DND-41 (cell line): ENCODE measurements around the gene IQCK.

ENCODE experiments used
- ATAC-seq: fragments of 200-7000 bp; cut with Tn5 transposase; 3 replicates; pipeline ENCODE4 v1.9.1; 2021; ENCODE audit warnings: low read depth; ENCODE audit not compliant: insufficient read depth
- DNase-seq: peaks from one replicate; pipeline ENCODE4 v3.0.0-alpha.2; 2020
- H2AFZ ChIP-seq: 2 replicates; pipeline ENCODE4 v1.6.0; 2012; ENCODE audit warnings: low read depth, low read length
- H3K27ac ChIP-seq: 2 replicates; pipeline ENCODE4 v1.5.1; 2012; ENCODE audit warnings: low read length, inconsistent platforms
- H3K27me3 ChIP-seq: fragments of 200-600 bp; sonication (generic); 2 replicates; pipeline ENCODE4 v1.6.0; 2012; ENCODE audit warnings: low read length, mild to moderate bottlenecking, inconsistent platforms; ENCODE audit not compliant: insufficient read depth, poor library complexity
- H3K36me3 ChIP-seq: 2 replicates; pipeline ENCODE4 v1.5.1; 2012; ENCODE audit warnings: low read length, inconsistent platforms; ENCODE audit not compliant: insufficient read depth
- H3K4me1 ChIP-seq: 2 replicates; pipeline ENCODE4 v1.5.1; 2012; ENCODE audit warnings: mild to moderate bottlenecking, low read length; ENCODE audit not compliant: insufficient read depth
- H3K4me2 ChIP-seq: 2 replicates; pipeline ENCODE4 v1.6.0; 2012; ENCODE audit warnings: mild to moderate bottlenecking, moderate library complexity, low read length, inconsistent platforms; ENCODE audit not compliant: insufficient read depth
- H3K4me3 ChIP-seq, 2 experiments: fragments of 200-600 bp in 1 of 2; shearing (Covaris generic) in 1 of 2; 2 replicates each; pipeline ENCODE4 v1.5.1; 2012 to 2016; ENCODE audit warnings: inconsistent platforms in 2 of 2, low read length in 2 of 2, mild to moderate bottlenecking in 2 of 2, low read depth in 1 of 2, moderate library complexity in 1 of 2
- H3K79me2 ChIP-seq: 2 replicates; pipeline ENCODE4 v1.6.0; 2012; ENCODE audit warnings: low read length, inconsistent platforms; ENCODE audit not compliant: insufficient read depth
- H3K9ac ChIP-seq: 2 replicates; pipeline ENCODE4 v1.6.0; 2012; ENCODE audit warnings: low read depth, mild to moderate bottlenecking, inconsistent platforms, low read length, moderate library complexity
- H3K9me3 ChIP-seq: 2 replicates; pipeline ENCODE4 v1.5.1; 2012; ENCODE audit warnings: low read length, moderate library complexity, mild to moderate bottlenecking, inconsistent platforms; ENCODE audit not compliant: insufficient read depth, severe bottlenecking
- H4K20me1 ChIP-seq: 2 replicates; pipeline ENCODE4 v1.6.0; 2012; ENCODE audit warnings: low read length; ENCODE audit not compliant: insufficient read depth
- EZH2 ChIP-seq: IDR thresholded peaks from 3 replicates; pipeline ENCODE4 v1.6.1; 2012; ENCODE audit warnings: borderline replicate concordance, low read depth, mild to moderate bottlenecking, moderate library complexity, low read length, inconsistent platforms; ENCODE audit not compliant: severe bottlenecking
- TF ChIP-seq, protein P1 (sequence below): IDR thresholded peaks from 2 replicates; pipeline ENCODE4 v1.5.1; 2012; ENCODE audit warnings: borderline replicate concordance, low read length, moderate library complexity, mild to moderate bottlenecking; ENCODE audit not compliant: poor library complexity, severe bottlenecking; ENCODE audit errors: extremely low read depth

The IQCK gene

GRCh38 chr16:19701091-19701490 is 17.0 kb upstream of the IQCK start:
- Histone ChIP-seq H3K9me3 (no peaks in the 10 kb centered on the region), H4K20me1 (peaks cover 70% of the 10 kb centered on the region)
- no peak for ATAC-seq

DNA sequence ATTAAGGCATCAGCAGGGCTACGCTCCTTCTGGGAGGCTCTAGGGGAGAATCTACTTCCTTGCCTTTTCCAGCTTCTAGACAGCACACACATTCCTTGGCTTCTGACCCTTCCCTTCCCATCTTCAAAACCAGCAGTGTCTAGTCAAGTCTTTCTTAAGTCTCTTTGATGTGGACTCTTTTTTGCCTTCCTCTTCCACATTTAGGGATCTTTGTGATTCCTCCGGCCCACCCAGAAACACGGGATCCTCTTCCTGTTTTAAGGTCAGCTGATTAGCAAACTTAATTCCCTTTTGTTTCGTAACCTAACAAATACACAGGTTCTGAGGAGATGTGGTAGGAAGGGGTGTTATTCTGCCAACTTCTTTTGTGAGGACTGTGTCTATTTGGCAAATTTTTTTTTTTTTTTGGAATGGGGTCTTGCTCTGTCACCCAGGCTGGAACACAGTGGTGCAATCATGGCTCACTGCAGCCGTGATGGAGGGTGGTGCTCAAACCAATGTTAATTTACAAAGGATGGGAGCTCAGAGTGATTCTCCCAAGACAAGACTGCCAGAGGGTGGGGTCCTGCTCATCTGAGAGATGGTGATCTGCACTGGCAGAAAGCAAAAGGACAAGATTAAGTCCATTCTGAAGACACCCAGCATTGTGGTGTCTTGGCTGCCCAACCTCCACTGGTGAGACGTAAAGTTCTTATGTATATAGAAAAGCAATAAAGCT is 14.7 kb upstream of the IQCK start:
- no peaks in the 10 kb centered on the region for H3K9me3 ChIP-seq
- no peak overlapping the region for H3K4me2 ChIP-seq
- DNase-seq (no peak), ATAC-seq (no peak)
- TF ChIP-seq, protein P1, sequence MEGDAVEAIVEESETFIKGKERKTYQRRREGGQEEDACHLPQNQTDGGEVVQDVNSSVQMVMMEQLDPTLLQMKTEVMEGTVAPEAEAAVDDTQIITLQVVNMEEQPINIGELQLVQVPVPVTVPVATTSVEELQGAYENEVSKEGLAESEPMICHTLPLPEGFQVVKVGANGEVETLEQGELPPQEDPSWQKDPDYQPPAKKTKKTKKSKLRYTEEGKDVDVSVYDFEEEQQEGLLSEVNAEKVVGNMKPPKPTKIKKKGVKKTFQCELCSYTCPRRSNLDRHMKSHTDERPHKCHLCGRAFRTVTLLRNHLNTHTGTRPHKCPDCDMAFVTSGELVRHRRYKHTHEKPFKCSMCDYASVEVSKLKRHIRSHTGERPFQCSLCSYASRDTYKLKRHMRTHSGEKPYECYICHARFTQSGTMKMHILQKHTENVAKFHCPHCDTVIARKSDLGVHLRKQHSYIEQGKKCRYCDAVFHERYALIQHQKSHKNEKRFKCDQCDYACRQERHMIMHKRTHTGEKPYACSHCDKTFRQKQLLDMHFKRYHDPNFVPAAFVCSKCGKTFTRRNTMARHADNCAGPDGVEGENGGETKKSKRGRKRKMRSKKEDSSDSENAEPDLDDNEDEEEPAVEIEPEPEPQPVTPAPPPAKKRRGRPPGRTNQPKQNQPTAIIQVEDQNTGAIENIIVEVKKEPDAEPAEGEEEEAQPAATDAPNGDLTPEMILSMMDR: no peak
- no peak for TF ChIP-seq EZH2
- H4K20me1 ChIP-seq: peaks cover 71% of the 10 kb centered on the region
- H3K79me2 ChIP-seq: peaks cover 8% of the 10 kb centered on the region; the same call in 1 of the 2 replicates
- no peak overlapping the region for H3K4me3 ChIP-seq
- H3K27me3 ChIP-seq: no peaks in the 10 kb centered on the region
- no peak overlapping the region for H2AFZ ChIP-seq
- no peaks in the 10 kb centered on the region for H3K4me1 ChIP-seq
- H3K27ac ChIP-seq: no peak overlapping the region
- H3K9ac ChIP-seq: no peak overlapping the region
- peaks cover 97% of the 10 kb centered on the region for H3K36me3 ChIP-seq

More at GRCh38 chr16:19701091-19701490, 17.0 kb upstream of the IQCK start:
- H3K79me2 ChIP-seq: peaks cover 7% of the 10 kb centered on the region; the same call in 1 of the 2 replicates
- H3K9ac ChIP-seq: no peak overlapping the region
- H3K4me3 ChIP-seq: no peak overlapping the region
- H3K4me2 ChIP-seq: no peak overlapping the region
- peaks cover 21% of the 10 kb centered on the region for H3K4me1 ChIP-seq
- H2AFZ ChIP-seq: no peak overlapping the region
- H3K36me3 ChIP-seq: peaks cover 84% of the 10 kb centered on the region
- no peak overlapping the region for H3K27ac ChIP-seq
- H3K27me3 ChIP-seq: no peaks in the 10 kb centered on the region
- TF ChIP-seq, protein P1: no peak
- TF ChIP-seq EZH2: no peak
- DNase-seq: no peak

DNA sequence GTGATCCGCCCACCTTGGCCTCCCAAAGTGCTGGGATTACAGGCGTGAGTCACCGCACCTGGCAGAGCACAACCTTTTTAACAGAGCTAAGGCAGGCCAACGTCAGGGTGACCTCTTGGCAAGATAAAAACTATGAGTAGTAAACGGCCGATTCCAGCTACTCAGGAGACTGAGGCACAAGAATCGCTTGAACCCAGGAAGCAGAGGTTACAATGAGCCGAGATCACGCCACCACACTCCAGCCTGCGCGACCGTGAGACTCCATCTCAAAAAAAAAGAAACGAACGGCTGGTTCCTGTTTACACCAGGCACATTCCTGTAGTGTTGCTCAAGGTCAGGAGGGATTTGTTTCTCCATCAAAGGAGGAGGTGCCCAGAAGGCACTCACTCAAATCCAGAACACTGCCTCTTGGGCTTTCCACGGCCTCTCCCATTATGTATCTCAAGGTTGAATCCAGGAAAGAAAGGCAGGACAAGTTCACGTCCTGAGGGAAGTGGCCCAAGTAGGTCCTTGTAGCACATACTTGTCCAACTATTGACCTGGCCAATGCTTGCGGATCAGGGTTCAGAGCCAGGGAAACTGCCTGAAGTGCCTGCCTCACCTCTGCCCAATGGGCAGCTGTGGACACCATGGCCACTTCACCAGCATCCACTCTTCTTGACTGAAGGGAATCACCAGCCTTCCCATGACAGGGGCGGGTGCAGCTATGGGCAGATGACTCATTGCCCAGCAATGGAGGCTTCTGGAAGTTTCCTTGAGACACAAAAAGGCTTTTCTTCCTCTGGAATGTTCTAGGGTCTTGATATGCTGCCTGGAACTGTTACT is 13.5 kb upstream of the IQCK start:
- Histone ChIP-seq H3K27me3 (no peaks in the 10 kb centered on the region), H2AFZ (no peak overlapping the region), H3K9ac (no peak overlapping the region), H3K4me3 (no peak overlapping the region), H3K9me3 (no peaks in the 10 kb centered on the region), H3K4me2 (no peak overlapping the region), H3K79me2 (peaks cover 15% of the 10 kb centered on the region), H3K4me1 (no peaks in the 10 kb centered on the region), H4K20me1 (peaks cover 70% of the 10 kb centered on the region), H3K36me3 (peaks cover 97% of the 10 kb centered on the region), H3K27ac (no peak overlapping the region)
- DNase-seq: no peak
- TF ChIP-seq, protein P1: no peak
- no peak for TF ChIP-seq EZH2
- ATAC-seq: no peak
